Gastrocnemius medialis (tissue), 4 donors: ENCODE data around the gene PRAMEF17.
"Not testable (repeated sequence)": the region's sequence is repeated elsewhere in the genome, so short reads cannot be mapped to it uniquely, and the experiment has no call there.

Experiments used
- POLR2A ChIP-seq, 2 donors: fragments of 450-650 bp; IDR thresholded peaks; one replicate each; pipeline ENCODE4 v1.6.1; 2017; ENCODE audit warnings: antibody characterized with exemption in 2 of 2, mild to moderate bottlenecking in 2 of 2, moderate library complexity in 2 of 2
- TF ChIP-seq, protein P1 (sequence below), 5 experiments: fragments of 450-650 bp in 3 of 5; fragments of 200-600 bp in 2 of 5; sonication (generic) in 2 of 5; IDR thresholded peaks in 4 of 5; conservative IDR thresholded peaks in 1 of 5; 1 replicate in 4 of 5; 2 replicates in 1 of 5; pipeline ENCODE4 v1.5.1; 2016 to 2019; ENCODE audit warnings: antibody characterized with exemption in 5 of 5, mild to moderate bottlenecking in 3 of 5, moderate library complexity in 3 of 5

GRCh38 chr1:13368544-13368943 is 20.9 kb upstream of the PRAMEF17 start:
- TF ChIP-seq, protein P1, sequence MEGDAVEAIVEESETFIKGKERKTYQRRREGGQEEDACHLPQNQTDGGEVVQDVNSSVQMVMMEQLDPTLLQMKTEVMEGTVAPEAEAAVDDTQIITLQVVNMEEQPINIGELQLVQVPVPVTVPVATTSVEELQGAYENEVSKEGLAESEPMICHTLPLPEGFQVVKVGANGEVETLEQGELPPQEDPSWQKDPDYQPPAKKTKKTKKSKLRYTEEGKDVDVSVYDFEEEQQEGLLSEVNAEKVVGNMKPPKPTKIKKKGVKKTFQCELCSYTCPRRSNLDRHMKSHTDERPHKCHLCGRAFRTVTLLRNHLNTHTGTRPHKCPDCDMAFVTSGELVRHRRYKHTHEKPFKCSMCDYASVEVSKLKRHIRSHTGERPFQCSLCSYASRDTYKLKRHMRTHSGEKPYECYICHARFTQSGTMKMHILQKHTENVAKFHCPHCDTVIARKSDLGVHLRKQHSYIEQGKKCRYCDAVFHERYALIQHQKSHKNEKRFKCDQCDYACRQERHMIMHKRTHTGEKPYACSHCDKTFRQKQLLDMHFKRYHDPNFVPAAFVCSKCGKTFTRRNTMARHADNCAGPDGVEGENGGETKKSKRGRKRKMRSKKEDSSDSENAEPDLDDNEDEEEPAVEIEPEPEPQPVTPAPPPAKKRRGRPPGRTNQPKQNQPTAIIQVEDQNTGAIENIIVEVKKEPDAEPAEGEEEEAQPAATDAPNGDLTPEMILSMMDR (IDR thresholded peaks at IDR 0.05 in 4 of 5, conservative IDR thresholded peaks at IDR 0.05 in 1 of 5) = not testable (repeated sequence)
- not testable (repeated sequence) for TF ChIP-seq POLR2A (IDR thresholded peaks at IDR 0.05)
